ENCODE data around the gene TTBK2.
A peak's percentile ranks its signal among the peaks of the same experiment; 100 is the strongest.
"Not testable (repeated sequence)": the region's sequence is repeated elsewhere in the genome, so short reads cannot be mapped to it uniquely, and the experiment has no call there.

Gene TTBK2

GRCh38 chr15:42919799-42920518 is 619 bp downstream of the TTBK2 start:
- Mint-ChIP-seq H3K27me3 (no peaks in the 10 kb centered on the region), H3K36me3 (ENCODE audit: low read depth) (peaks cover 8% of the 10 kb centered on the region), H3K9me3 (no peaks in the 10 kb centered on the region), H3K27ac (peak overlapping the region; percentile 94), H3K4me3 (peak overlapping the region; percentile 94), H3K4me1 (ENCODE audit: low read depth) (peaks cover 42% of the 10 kb centered on the region)
- no peak for DNase-seq

- Mint-ChIP-seq H3K36me3 (ENCODE audit: low read depth) (peaks cover 8% of the 10 kb centered on the region), H3K4me3 (peak overlapping the region; percentile 94), H3K27ac (peak overlapping the region; percentile 94), H3K4me1 (ENCODE audit: low read depth) (peaks cover 46% of the 10 kb centered on the region), H3K9me3 (no peaks in the 10 kb centered on the region), H3K27me3 (no peaks in the 10 kb centered on the region)
- DNase-seq, result no peak
Measured at GRCh38 chr15:42919308-42919707, 1.3 kb downstream of the TTBK2 start.

- Mint-ChIP-seq H3K36me3 (ENCODE audit: low read depth) (peaks cover 8% of the 10 kb centered on the region), H3K4me3 (no peak overlapping the region)
Measured at GRCh38 chr15:42918047-42918446, 2.5 kb downstream of the TTBK2 start.

GRCh38 chr15:42915654-42916315 is 4.8 kb downstream of the TTBK2 start:
- Mint-ChIP-seq H3K9me3 (no peaks in the 10 kb centered on the region), H3K27ac (no peak overlapping the region), H3K36me3 (ENCODE audit: low read depth) (peaks cover 8% of the 10 kb centered on the region), H3K4me1 (ENCODE audit: low read depth) (peaks cover 44% of the 10 kb centered on the region), H3K4me3 (no peak overlapping the region), H3K27me3 (no peaks in the 10 kb centered on the region)
- no peak for DNase-seq

More at GRCh38 chr15:42918047-42918446, 2.5 kb downstream of the TTBK2 start:
- DNase-seq, result no peak
- Mint-ChIP-seq H3K9me3 (no peaks in the 10 kb centered on the region), H3K4me1 (ENCODE audit: low read depth) (peaks cover 47% of the 10 kb centered on the region), H3K27ac (no peak overlapping the region), H3K27me3 (no peaks in the 10 kb centered on the region)

- Mint-ChIP-seq H3K27ac (no peak overlapping the region), H3K4me3 (no peak overlapping the region), H3K4me1 (ENCODE audit: low read depth) (peaks cover 44% of the 10 kb centered on the region), H3K27me3 (no peaks in the 10 kb centered on the region), H3K36me3 (ENCODE audit: low read depth) (peaks cover 3% of the 10 kb centered on the region), H3K9me3 (no peaks in the 10 kb centered on the region)
- no peak for DNase-seq
Measured at GRCh38 chr15:42914728-42915497, 5.7 kb downstream of the TTBK2 start.

GRCh38 chr15:42911058-42911592 is 9.5 kb downstream of the TTBK2 start:
- Mint-ChIP-seq H3K9me3 (no peaks in the 10 kb centered on the region), H3K27ac (no peak overlapping the region), H3K27me3 (no peaks in the 10 kb centered on the region), H3K4me3 (no peak overlapping the region), H3K4me1 (ENCODE audit: low read depth) (peaks cover 27% of the 10 kb centered on the region), H3K36me3 (ENCODE audit: low read depth) (peaks cover 5% of the 10 kb centered on the region)
- DNase-seq, result no peak

GRCh38 chr15:42908538-42908937 is 12.0 kb downstream of the TTBK2 start:
- Mint-ChIP-seq H3K9me3 (no peaks in the 10 kb centered on the region), H3K27me3 (no peaks in the 10 kb centered on the region), H3K4me3 (no peak overlapping the region), H3K27ac (no peak overlapping the region), H3K4me1 (ENCODE audit: low read depth) (peaks cover 18% of the 10 kb centered on the region), H3K36me3 (ENCODE audit: low read depth) (peaks cover 5% of the 10 kb centered on the region)
- no peak for DNase-seq

GRCh38 chr15:42903388-42904324 is 16.9 kb downstream of the TTBK2 start:
- no peaks in the 10 kb centered on the region for H3K27me3 Mint-ChIP-seq
- no peak for DNase-seq
- no peaks in the 10 kb centered on the region for H3K9me3 Mint-ChIP-seq
- no peak overlapping the region for H3K27ac Mint-ChIP-seq
- H3K4me3 Mint-ChIP-seq, result no peak overlapping the region
- H3K4me1 Mint-ChIP-seq (ENCODE audit: low read depth), result peaks cover 7% of the 10 kb centered on the region
- H3K36me3 Mint-ChIP-seq (ENCODE audit: low read depth), result peaks cover 5% of the 10 kb centered on the region

- H3K27me3 Mint-ChIP-seq; H3K4me3 Mint-ChIP-seq; H3K27ac Mint-ChIP-seq; DNase-seq; H3K4me1 Mint-ChIP-seq (ENCODE audit: low read depth): not testable (repeated sequence)
- peaks cover 14% of the 10 kb centered on the region for H3K36me3 Mint-ChIP-seq (ENCODE audit: low read depth)
- H3K9me3 Mint-ChIP-seq, result peaks cover 10% of the 10 kb centered on the region
Measured at GRCh38 chr15:42893911-42894310, 26.7 kb downstream of the TTBK2 start.

GRCh38 chr15:42891569-42891968 is 29.0 kb downstream of the TTBK2 start:
- Mint-ChIP-seq H3K36me3 (ENCODE audit: low read depth) (peaks cover 14% of the 10 kb centered on the region), H3K4me1 (ENCODE audit: low read depth) (peaks cover 7% of the 10 kb centered on the region), H3K4me3 (no peak overlapping the region), H3K9me3 (peaks cover 12% of the 10 kb centered on the region), H3K27me3 (no peaks in the 10 kb centered on the region), H3K27ac (no peak overlapping the region)
- DNase-seq, result no peak

- peaks cover 19% of the 10 kb centered on the region for H3K9me3 Mint-ChIP-seq
- DNase-seq, result no peak
- peaks cover 5% of the 10 kb centered on the region for H3K4me1 Mint-ChIP-seq (ENCODE audit: low read depth)
Measured at GRCh38 chr15:42890161-42890913, 30.2 kb downstream of the TTBK2 start.

GRCh38 chr15:42887384-42887783 is 33.2 kb downstream of the TTBK2 start:
- not testable (repeated sequence) for DNase-seq; H3K36me3 Mint-ChIP-seq (ENCODE audit: low read depth); H3K27me3 Mint-ChIP-seq; H3K27ac Mint-ChIP-seq; H3K4me1 Mint-ChIP-seq (ENCODE audit: low read depth); H3K4me3 Mint-ChIP-seq
- peaks cover 16% of the 10 kb centered on the region for H3K9me3 Mint-ChIP-seq

More at GRCh38 chr15:42890161-42890913, 30.2 kb downstream of the TTBK2 start:
- Mint-ChIP-seq H3K27me3 (no peaks in the 10 kb centered on the region), H3K4me3 (no peak overlapping the region), H3K27ac (no peak overlapping the region), H3K36me3 (ENCODE audit: low read depth) (peaks cover 14% of the 10 kb centered on the region)

GRCh38 chr15:42880121-42880520 is 40.5 kb downstream of the TTBK2 start:
- DNase-seq, result no peak
- no peak overlapping the region for H3K27ac Mint-ChIP-seq

More at GRCh38 chr15:42880121-42880520, 40.5 kb downstream of the TTBK2 start:
- Mint-ChIP-seq H3K36me3 (ENCODE audit: low read depth) (peaks cover 11% of the 10 kb centered on the region), H3K4me1 (ENCODE audit: low read depth) (peaks cover 2% of the 10 kb centered on the region), H3K4me3 (no peak overlapping the region), H3K9me3 (peaks cover 5% of the 10 kb centered on the region), H3K27me3 (no peaks in the 10 kb centered on the region)

Data from activated T-cell treated with anti-CD3 and anti-CD28 coated beads, Interleukin-2, amount 50 U/mL, for 24 hours (primary cell).